Neuron (in vitro differentiated cells): ENCODE results near the gene HPCAL4.

Experiments used
- H2AFZ ChIP-seq: one replicate; pipeline ENCODE4 v1.6.1; 2013; ENCODE audit warnings: low read depth, mild to moderate bottlenecking, inconsistent platforms, low read length, moderate library complexity
- H3K27me3 ChIP-seq: one replicate; pipeline ENCODE4 v1.6.1; 2013; ENCODE audit warnings: low read length; ENCODE audit not compliant: insufficient read depth
- H3K36me3 ChIP-seq: one replicate; pipeline ENCODE4 v1.6.1; 2013; ENCODE audit warnings: low read length; ENCODE audit not compliant: insufficient read depth
- H3K4me1 ChIP-seq: one replicate; pipeline ENCODE4 v1.6.1; 2013; ENCODE audit warnings: low read length; ENCODE audit not compliant: insufficient read depth
- H3K4me3 ChIP-seq: 2 replicates; pipeline ENCODE4 v1.5.1; 2013; ENCODE audit warnings: mild to moderate bottlenecking, low read length, moderate library complexity
- H3K9me3 ChIP-seq: one replicate; pipeline ENCODE4 v1.6.1; 2013; ENCODE audit warnings: low read length

HPCAL4 gene

GRCh38 chr1:39681294-39681693, 9.9 kb downstream of the HPCAL4 start:
- Histone ChIP-seq H3K36me3 (no peaks in the 10 kb centered on the region), H3K27me3 (peaks cover 3% of the 10 kb centered on the region), H3K9me3 (peaks cover 2% of the 10 kb centered on the region), H3K4me1 (peaks cover 4% of the 10 kb centered on the region), H3K4me3 (no peak overlapping the region), H2AFZ (no peak overlapping the region)

- H3K9me3 ChIP-seq: peaks cover 2% of the 10 kb centered on the region
- H3K27me3 ChIP-seq: peaks cover 3% of the 10 kb centered on the region
- H2AFZ ChIP-seq: no peak overlapping the region
- H3K36me3 ChIP-seq: no peaks in the 10 kb centered on the region
- H3K4me3 ChIP-seq: no peak overlapping the region
- H3K4me1 ChIP-seq: peaks cover 4% of the 10 kb centered on the region
Observed at GRCh38 chr1:39680751-39681150, 10.5 kb downstream of the HPCAL4 start.

GRCh38 chr1:39679821-39680220, 11.4 kb downstream of the HPCAL4 start:
- Histone ChIP-seq H3K4me3 (no peak overlapping the region), H3K36me3 (no peaks in the 10 kb centered on the region), H3K27me3 (peaks cover 3% of the 10 kb centered on the region), H3K9me3 (peaks cover 2% of the 10 kb centered on the region), H2AFZ (no peak overlapping the region), H3K4me1 (peaks cover 4% of the 10 kb centered on the region)

- Histone ChIP-seq H3K9me3 (peaks cover 2% of the 10 kb centered on the region), H2AFZ (no peak overlapping the region), H3K4me1 (peaks cover 4% of the 10 kb centered on the region), H3K4me3 (no peak overlapping the region), H3K27me3 (peaks cover 12% of the 10 kb centered on the region), H3K36me3 (no peaks in the 10 kb centered on the region)
Observed at GRCh38 chr1:39678889-39679288, 12.3 kb downstream of the HPCAL4 start.

- H3K4me3 ChIP-seq: no peak overlapping the region
- peaks cover 4% of the 10 kb centered on the region for H3K4me1 ChIP-seq
- H2AFZ ChIP-seq: no peak overlapping the region
- peaks cover 23% of the 10 kb centered on the region for H3K27me3 ChIP-seq
- H3K9me3 ChIP-seq: peaks cover 2% of the 10 kb centered on the region
- no peaks in the 10 kb centered on the region for H3K36me3 ChIP-seq
Observed at GRCh38 chr1:39677645-39678044, 13.6 kb downstream of the HPCAL4 start.

GRCh38 chr1:39676948-39677548, 14.2 kb downstream of the HPCAL4 start:
- peaks cover 29% of the 10 kb centered on the region for H3K27me3 ChIP-seq
- no peak overlapping the region for H2AFZ ChIP-seq
- no peak overlapping the region for H3K4me3 ChIP-seq
- H3K4me1 ChIP-seq: peaks cover 6% of the 10 kb centered on the region
- no peaks in the 10 kb centered on the region for H3K36me3 ChIP-seq
- H3K9me3 ChIP-seq: peaks cover 2% of the 10 kb centered on the region

GRCh38 chr1:39675220-39675619, 16.0 kb downstream of the HPCAL4 start:
- peaks cover 2% of the 10 kb centered on the region for H3K9me3 ChIP-seq
- no peak overlapping the region for H2AFZ ChIP-seq
- H3K4me1 ChIP-seq: peaks cover 16% of the 10 kb centered on the region
- H3K4me3 ChIP-seq: no peak overlapping the region
- peaks cover 43% of the 10 kb centered on the region for H3K27me3 ChIP-seq
- no peaks in the 10 kb centered on the region for H3K36me3 ChIP-seq

- Histone ChIP-seq H3K4me1 (peaks cover 12% of the 10 kb centered on the region), H3K27me3 (peaks cover 59% of the 10 kb centered on the region), H2AFZ (no peak overlapping the region), H3K9me3 (no peaks in the 10 kb centered on the region), H3K36me3 (no peaks in the 10 kb centered on the region), H3K4me3 (no peak overlapping the region)
Observed at GRCh38 chr1:39673215-39673614, 18.0 kb downstream of the HPCAL4 start.

GRCh38 chr1:39672551-39672947, 18.7 kb downstream of the HPCAL4 start:
- H3K36me3 ChIP-seq: no peaks in the 10 kb centered on the region
- no peaks in the 10 kb centered on the region for H3K9me3 ChIP-seq
- peak overlapping the region; percentile 32 for H3K4me3 ChIP-seq
- H2AFZ ChIP-seq: peak overlapping the region; percentile 68
- H3K27me3 ChIP-seq: peaks cover 63% of the 10 kb centered on the region
- H3K4me1 ChIP-seq: peaks cover 12% of the 10 kb centered on the region

- H2AFZ ChIP-seq: peak within 1 kb of the TSS; percentile 68
- peaks cover 67% of the 10 kb centered on the region for H3K27me3 ChIP-seq
- no peaks in the 10 kb centered on the region for H3K36me3 ChIP-seq
- H3K4me3 ChIP-seq: peak within 1 kb of the TSS; percentile 32
- peaks cover 12% of the 10 kb centered on the region for H3K4me1 ChIP-seq
- H3K9me3 ChIP-seq: no peaks in the 10 kb centered on the region
Observed at GRCh38 chr1:39671793-39672550, 19.3 kb downstream of the HPCAL4 start, which contains the start of gene NT5C1A. Gene NT5C1A, minus strand, starts transcription at chr1:39672107. Its CDS starts 69 bp downstream, at chr1:39672038.

- peak overlapping the region; percentile 32 for H3K4me3 ChIP-seq
- peak overlapping the region; percentile 68 for H2AFZ ChIP-seq
- H3K36me3 ChIP-seq: no peaks in the 10 kb centered on the region
- no peaks in the 10 kb centered on the region for H3K9me3 ChIP-seq
- H3K27me3 ChIP-seq: peaks cover 67% of the 10 kb centered on the region
- peaks cover 12% of the 10 kb centered on the region for H3K4me1 ChIP-seq
Observed at GRCh38 chr1:39671433-39671792, 19.8 kb downstream of the HPCAL4 start.

- peaks cover 73% of the 10 kb centered on the region for H3K27me3 ChIP-seq
- no peak overlapping the region for H3K4me3 ChIP-seq
Observed at GRCh38 chr1:39670689-39671088, 20.5 kb downstream of the HPCAL4 start.

GRCh38 chr1:39668894-39669293, 22.3 kb downstream of the HPCAL4 start:
- no peak overlapping the region for H2AFZ ChIP-seq
- H3K36me3 ChIP-seq: no peaks in the 10 kb centered on the region
- H3K4me3 ChIP-seq: no peak overlapping the region
- peaks cover 64% of the 10 kb centered on the region for H3K27me3 ChIP-seq
- H3K4me1 ChIP-seq: peaks cover 12% of the 10 kb centered on the region
- no peaks in the 10 kb centered on the region for H3K9me3 ChIP-seq

More at GRCh38 chr1:39670689-39671088, 20.5 kb downstream of the HPCAL4 start:
- no peak overlapping the region for H2AFZ ChIP-seq
- no peaks in the 10 kb centered on the region for H3K36me3 ChIP-seq
- H3K4me1 ChIP-seq: peaks cover 12% of the 10 kb centered on the region
- no peaks in the 10 kb centered on the region for H3K9me3 ChIP-seq
